GM23338 (cell line): ENCODE data around the gene CLEC3A. TPM values are rescaled to one million over a fixed set of nuclear protein-coding genes. Genes with fewer than 3 reads are reported as not detected.

Experiments
- ATAC-seq: fragments of 200-7000 bp; cut with Tn5 transposase; 3 replicates; pipeline ENCODE4 v1.9.1; 2020
- DNase-seq: peaks from one replicate; pipeline ENCODE4 v3.0.0-alpha.2; 2015; ENCODE audit warnings: low spot score
- H2AFZ ChIP-seq: fragments of 200-600 bp; sonication (generic); 2 replicates; pipeline ENCODE4 v1.8.0; 2016; ENCODE audit warnings: antibody characterized with exemption, mild to moderate bottlenecking, moderate library complexity
- H3F3A ChIP-seq: fragments of 200-600 bp; sonication (generic); replicated peaks from 2 replicates; pipeline ENCODE4 v1.8.0; 2017; ENCODE audit warnings: antibody characterized with exemption, mixed run types, low read depth
- H3K27ac ChIP-seq: fragments of 200-600 bp; sonication (generic); 2 replicates; pipeline ENCODE4 v1.6.1; 2016; ENCODE audit warnings: low read depth
- H3K27me3 ChIP-seq: fragments of 200-600 bp; sonication (generic); 2 replicates; pipeline ENCODE4 v1.8.0; 2016; ENCODE audit warnings: mild to moderate bottlenecking, mixed run types, moderate library complexity; ENCODE audit not compliant: insufficient read depth
- H3K36me3 ChIP-seq: fragments of 200-600 bp; sonication (generic); 2 replicates; pipeline ENCODE4 v1.8.0; 2016; ENCODE audit warnings: mild to moderate bottlenecking; ENCODE audit not compliant: insufficient read depth
- H3K4me1 ChIP-seq: fragments of 200-600 bp; sonication (generic); 2 replicates; pipeline ENCODE4 v1.8.0; 2016; ENCODE audit warnings: mild to moderate bottlenecking, moderate library complexity; ENCODE audit not compliant: insufficient read depth
- H3K4me2 ChIP-seq: fragments of 200-600 bp; sonication (generic); 2 replicates; pipeline ENCODE4 v1.7.1; 2017; ENCODE audit warnings: mixed run types
- H3K4me3 ChIP-seq: fragments of 200-600 bp; sonication (generic); 2 replicates; pipeline ENCODE4 v1.6.1; 2016; ENCODE audit warnings: mixed run types
- H3K79me2 ChIP-seq: fragments of 200-600 bp; sonication (generic); replicated peaks from 2 replicates; pipeline ENCODE4 v1.8.0; 2017; ENCODE audit warnings: mild to moderate bottlenecking; ENCODE audit not compliant: insufficient read depth
- H3K9me2 ChIP-seq: fragments of 200-600 bp; sonication (generic); 2 replicates; pipeline ENCODE4 v1.8.0; 2017; ENCODE audit not compliant: insufficient read depth
- H4K20me1 ChIP-seq: fragments of 200-600 bp; sonication (generic); replicated peaks from 2 replicates; pipeline ENCODE4 v1.8.0; 2017; ENCODE audit warnings: mild to moderate bottlenecking; ENCODE audit not compliant: insufficient read depth
- H3K27ac Mint-ChIP-seq: 2 replicates; pipeline ENCODE4 v1.8.0; 2020; ENCODE audit warnings: inconsistent platforms, mild to moderate bottlenecking, moderate library complexity, mixed read lengths
- H3K27me3 Mint-ChIP-seq: 3 replicates; pipeline ENCODE4 v1.8.0; 2022; ENCODE audit warnings: low read depth, mild to moderate bottlenecking, moderate library complexity, mixed read lengths, inconsistent platforms; ENCODE audit not compliant: insufficient read depth, poor library complexity
- H3K36me3 Mint-ChIP-seq: 3 replicates; pipeline ENCODE4 v1.8.0; 2021; ENCODE audit warnings: low read depth, mild to moderate bottlenecking, inconsistent platforms, moderate library complexity, mixed read lengths
- H3K4me1 Mint-ChIP-seq: 3 replicates; pipeline ENCODE4 v1.8.0; 2020; ENCODE audit warnings: mild to moderate bottlenecking, inconsistent platforms, mixed read lengths
- H3K4me3 Mint-ChIP-seq: 3 replicates; pipeline ENCODE4 v1.8.0; 2021; ENCODE audit warnings: moderate library complexity, mild to moderate bottlenecking, inconsistent platforms, mixed read lengths
- H3K9me3 Mint-ChIP-seq: 3 replicates; pipeline ENCODE4 v1.8.0; 2020; ENCODE audit warnings: moderate library complexity, mild to moderate bottlenecking, inconsistent platforms, mixed read lengths
- CREB1 ChIP-seq: fragments of 250-450 bp; sonication (Bioruptor Pico); IDR thresholded peaks from 2 replicates; pipeline ENCODE4 v1.5.0; 2020; ENCODE audit warnings: low read depth, mild to moderate bottlenecking, moderate library complexity
- CTCF ChIP-seq, 2 experiments: fragments of 200-600 bp in 1 of 2; sonication (generic) in 1 of 2; conservative IDR thresholded peaks; 2 replicates each; pipeline versions ENCODE4 v1.5.1 to v1.6.1; 2016 to 2017; ENCODE audit warnings: antibody characterized with exemption in 2 of 2, low read depth in 2 of 2, mild to moderate bottlenecking in 2 of 2, moderate library complexity in 1 of 2
- EZH2 ChIP-seq: fragments of 200-600 bp; sonication (generic); IDR thresholded peaks from one replicate; pipeline ENCODE4 v1.8.0; 2017; ENCODE audit warnings: antibody characterized with exemption, mild to moderate bottlenecking, low read depth; ENCODE audit not compliant: unreplicated experiment
- JUNB ChIP-seq: IDR thresholded peaks from one replicate; pipeline ENCODE4 v1.6.1; 2016; ENCODE audit warnings: antibody characterized with exemption; ENCODE audit not compliant: unreplicated experiment
- POLR2AphosphoS5 ChIP-seq: IDR thresholded peaks from 2 replicates; pipeline ENCODE4 v1.6.1; 2016; ENCODE audit warnings: antibody characterized with exemption, low read depth
- REST ChIP-seq: IDR thresholded peaks from one replicate; pipeline ENCODE4 v1.6.1; 2018; ENCODE audit warnings: antibody characterized with exemption; ENCODE audit not compliant: unreplicated experiment
- STAT1 ChIP-seq: IDR thresholded peaks from one replicate; pipeline ENCODE4 v1.6.1; 2016; ENCODE audit warnings: antibody characterized with exemption; ENCODE audit not compliant: unreplicated experiment
- ZNF331 ChIP-seq: fragments of 250-450 bp; sonication (Bioruptor Pico); IDR thresholded peaks from 2 replicates; pipeline ENCODE4 v1.5.0; 2020; ENCODE audit warnings: low read depth, mild to moderate bottlenecking, moderate library complexity
- ZNF462 ChIP-seq: fragments of 250-450 bp; sonication (Bioruptor Pico); IDR thresholded peaks from 2 replicates; pipeline ENCODE4 v1.5.0; 2020; ENCODE audit warnings: mild to moderate bottlenecking, moderate library complexity
- polyA plus RNA-seq: library from polyadenylated mRNA; unstranded; fragments of >200 nt; fragmentation: Nextera tagmentation; extraction: Ambion mirVana; gene quantifications from 2 replicates; pipeline ENCODE4 v1.2.1, GENCODE V29; 2016
- total RNA-seq: library from RNA; depleted of rRNA; stranded (reverse); fragments of >200 nt; shearing (Covaris generic); gene quantifications from 2 replicates; pipeline ENCODE4 v1.2.3, GENCODE V29; 2014

The CLEC3A gene
- total and polyA plus RNA-seq, 2 experiments from 2014 or later = not detected

- no peak for TF ChIP-seq ZNF462 (CRISPR knock-in tag)
- no peak for TF ChIP-seq CTCF (conservative IDR thresholded peaks at IDR 0.05; ENCODE audit: low read depth in 2 of 2)
- TF ChIP-seq POLR2AphosphoS5 = no peak
- no peak for TF ChIP-seq STAT1
These were observed 36.2 kb upstream of the CLEC3A start (continued) for GRCh38 chr16:77986011-77986740.

GRCh38 chr16:77987810-77988209 is 34.5 kb upstream of the CLEC3A start:
- Histone ChIP-seq H3K36me3 (no peaks in the 10 kb centered on the region; the same call in 1 of the 2 replicates), H2AFZ (no peak overlapping the region), H3K4me1 (peaks cover 9% of the 10 kb centered on the region), H3K27me3 (no peaks in the 10 kb centered on the region), H3K9me2 (peaks cover 11% of the 10 kb centered on the region; the same call in 1 of the 2 replicates), H3K4me3 (no peak overlapping the region), H3F3A (no peaks in the 10 kb centered on the region), H3K79me2 (no peaks in the 10 kb centered on the region), H3K4me2 (no peak overlapping the region), H3K27ac (no peak overlapping the region), H4K20me1 (no peaks in the 10 kb centered on the region)
- Mint-ChIP-seq H3K9me3 (peaks cover 38% of the 10 kb centered on the region), H3K27ac (no peak overlapping the region), H3K4me3 (no peak overlapping the region), H3K4me1 (peaks cover 20% of the 10 kb centered on the region), H3K27me3 (peaks cover 5% of the 10 kb centered on the region), H3K36me3 (peaks cover 33% of the 10 kb centered on the region)
- ATAC-seq (no peak), DNase-seq (no peak)
- TF ChIP-seq STAT1 (no peak), CREB1 (CRISPR knock-in tag) (no peak), REST (no peak), EZH2 (no peak), CTCF (conservative IDR thresholded peaks at IDR 0.05; ENCODE audit: low read depth in 2 of 2) (no peak), JUNB (no peak), ZNF331 (CRISPR knock-in tag) (no peak)
